Right lobe of liver (tissue), 6 donors: ENCODE data around the gene TSPAN18. TPM values are rescaled to one million over a fixed set of nuclear protein-coding genes. Genes with fewer than 3 reads are reported as not detected.

ENCODE experiments used
- ATAC-seq, 4 donors: fragments of 200-7000 bp; cut with Tn5 transposase; one replicate each; pipeline ENCODE4 v1.9.1; 2020; ENCODE audit warnings: mild to moderate bottlenecking in 4 of 4, moderate library complexity in 4 of 4
- DNase-seq, 3 donors: peaks; one replicate each; pipeline ENCODE4 v3.0.0-alpha.2; 2020
- H3K27ac ChIP-seq, 3 donors: fragments of 200-600 bp; one replicate each; pipeline ENCODE4 v1.8.0; 2022
- H3K27me3 ChIP-seq, 2 donors: fragments of 200-600 bp; one replicate each; pipeline ENCODE4 v1.8.0; 2022
- H3K36me3 ChIP-seq, 4 donors: fragments of 200-600 bp; sonication (generic) in 1 of 4; one replicate each; pipeline versions ENCODE4 v1.5.1 to v1.8.0; 2017 to 2022; ENCODE audit warnings: control low read depth in 1 of 4
- H3K4me1 ChIP-seq, 4 donors: fragments of 200-600 bp; sonication (generic) in 1 of 4; one replicate each; pipeline versions ENCODE4 v1.5.1 to v1.8.0; 2017 to 2022; ENCODE audit warnings: control low read depth in 1 of 4
- H3K4me3 ChIP-seq, 3 donors: fragments of 200-600 bp; one replicate each; pipeline ENCODE4 v1.8.0; 2022
- H3K9me3 ChIP-seq, 4 donors: fragments of 200-600 bp; sonication (generic) in 1 of 4; one replicate each; pipeline versions ENCODE4 v1.5.1 to v1.8.0; 2017 to 2022; ENCODE audit warnings: control low read depth in 1 of 4
- CTCF ChIP-seq, 4 donors: fragments of 200-600 bp in 3 of 4; fragments of 450-650 bp in 1 of 4; IDR thresholded peaks; one replicate each; pipeline versions ENCODE4 v1.5.1 to v1.8.0; 2016 to 2022; ENCODE audit warnings: antibody characterized with exemption in 4 of 4, mild to moderate bottlenecking in 2 of 4
- POLR2A ChIP-seq: fragments of 450-650 bp; IDR thresholded peaks from one replicate; pipeline ENCODE4 v1.6.1; 2017; ENCODE audit warnings: antibody characterized with exemption, mild to moderate bottlenecking
- WGBS: methylation state at CpG from one replicate; pipeline ENCODE4 v1.1.6; 2018; ENCODE audit warnings: low coverage, low lambda C conversion rate; ENCODE audit not compliant: insufficient coverage; ENCODE audit errors: missing lambda C conversion rate; 5-methylcytosine and 5-hydroxymethylcytosine counted together
- intact Hi-C, 2 donors: fragments of 100-400 bp; cut with DNase I; formaldehyde crosslinking; loops; one replicate each; pipeline versions ENCODE4 v1.11.2 to v1.14.1; 2022
- total RNA-seq, 6 experiments: library from RNA; depleted of rRNA in 2 of 6; stranded (reverse); fragments of >200 nt in 2 of 6; fragmentation: NEBNext Ultra II Directional in 3 of 6; extraction: Animal tissue kit (Norgen Biotek cat#: 25700) in 3 of 6; gene quantifications; one replicate each; pipeline versions ENCODE4 v1.1.0 to v1.2.4, GENCODE V29; 2016 to 2023
- donor health status: DM: no; HTN: yes; CAD: no.
- donor health status: DM: no; HTN: no; CAD: no.
- donor health status: DM: no; HTN: no; CAD: no.
- donor health status: DM: no; HTN: yes; CAD: no.
- donor health status: DM: no; HTN: yes; CAD: no.

Gene TSPAN18
- total RNA-seq, 6 experiments from 2014 or later, result 3.4 to 10.6 (median 5.3) TPM

GRCh38 chr11:44718612-44719390 lies 8.0 kb upstream of the TSPAN18 start:
- peak in 1 of 4 donors; percentile 42 for ATAC-seq
- intact Hi-C loops, result no loop called here
- no peaks in the 10 kb centered on the region for H3K9me3 ChIP-seq

DNA sequence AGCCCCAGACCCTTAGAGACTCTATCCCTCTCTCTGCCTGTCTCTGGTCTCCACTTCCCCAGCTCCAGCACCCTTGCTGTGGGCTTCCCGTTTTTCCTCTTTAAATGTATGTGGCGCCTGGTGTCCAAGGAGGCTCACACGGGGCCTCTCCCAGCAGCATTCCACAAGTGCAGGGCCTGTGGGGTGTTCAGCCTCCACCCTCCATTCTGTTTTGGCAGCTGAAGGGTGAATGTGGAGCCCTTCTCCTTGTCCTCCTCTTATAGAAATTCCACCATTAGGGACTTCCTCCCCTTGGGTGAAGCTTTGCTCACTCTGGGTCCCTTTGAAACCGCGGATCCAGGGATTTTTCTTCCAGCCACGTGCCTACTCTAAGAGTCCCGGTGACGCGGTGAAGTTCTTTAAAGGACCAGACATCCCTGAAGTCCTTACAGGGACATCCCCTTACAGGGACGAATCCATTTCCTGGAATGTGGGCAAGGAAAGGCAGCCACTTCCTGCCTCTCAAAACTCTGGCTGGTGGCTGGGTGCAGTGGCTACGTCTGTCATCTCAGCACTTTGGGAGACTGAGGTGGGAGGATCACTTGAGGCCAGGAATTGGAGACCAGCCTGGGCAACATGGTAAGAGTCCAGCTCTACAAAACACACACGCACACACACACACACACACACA lies 1.6 kb upstream of the TSPAN18 start:
- TF ChIP-seq POLR2A (no peak), CTCF (IDR thresholded peaks at IDR 0.05) (no peak)
- peak in 3 of 4 donors; percentile 4 to 20 (median 14) for ATAC-seq
- Histone ChIP-seq H3K4me3 (no peak overlapping the region), H3K36me3 (no peaks in the 10 kb centered on the region), H3K9me3 (no peaks in the 10 kb centered on the region), H3K27ac (no peak overlapping the region), H3K4me1 (peaks cover 0 to 7% (median 0%) of the 10 kb centered on the region in 4 donors), H3K27me3 (no peaks in the 10 kb centered on the region)
- 57% methylated on average over 8 of the region's 12 CpGs for WGBS
- no peak for DNase-seq
- intact Hi-C loops, result loop anchor here in 1 of 2 donors (10.0 kb wide), 1 partner anchor 190 kb away; no protein-coding TSS in a partner anchor

More at GRCh38 chr11:44718612-44719390, 8.0 kb upstream of the TSPAN18 start:
- Histone ChIP-seq H3K27ac (no peak overlapping the region), H3K4me1 (peaks cover 0 to 10% (median 0%) of the 10 kb centered on the region in 4 donors), H3K27me3 (no peaks in the 10 kb centered on the region), H3K36me3 (no peaks in the 10 kb centered on the region), H3K4me3 (no peak overlapping the region)
- TF ChIP-seq POLR2A (no peak), CTCF (IDR thresholded peaks at IDR 0.05) (no peak)
- DNase-seq, result no peak
- WGBS, result 60% methylated on average over 3 of the region's 4 CpGs

DNA sequence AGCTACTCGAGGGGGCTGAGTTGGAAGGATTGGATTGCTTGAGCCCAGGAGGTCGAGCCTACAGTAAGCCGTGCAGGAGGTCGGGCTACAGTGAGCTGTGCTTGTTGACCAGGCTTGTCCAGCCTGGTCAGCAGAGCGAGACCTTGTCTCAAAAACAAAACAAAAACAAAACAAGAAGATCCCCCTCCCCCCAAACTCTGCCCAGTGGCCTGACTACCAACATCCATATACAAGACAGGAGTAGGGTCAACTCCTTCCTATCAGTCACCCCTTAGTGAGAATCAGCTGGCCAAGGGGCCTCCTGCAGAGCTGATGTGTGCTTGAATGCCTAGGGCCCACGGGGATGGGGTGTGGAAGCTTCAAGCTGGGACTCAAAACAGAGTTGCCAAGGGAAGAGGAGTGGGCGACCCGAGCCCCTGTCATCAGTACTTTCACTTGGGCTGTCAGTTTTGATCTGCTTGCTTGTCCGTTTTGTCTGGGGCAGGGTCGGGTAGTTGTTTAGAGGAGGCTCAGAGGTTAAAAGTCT lies 942 bp upstream of the TSPAN18 start:
- Histone ChIP-seq H3K9me3 (no peaks in the 10 kb centered on the region), H3K27ac (no peak overlapping the region), H3K4me1 (peaks cover 0 to 7% (median 0%) of the 10 kb centered on the region in 4 donors), H3K27me3 (no peaks in the 10 kb centered on the region), H3K4me3 (no peak overlapping the region), H3K36me3 (no peaks in the 10 kb centered on the region)
- intact Hi-C loops, result loop anchor here in 1 of 2 donors (10.0 kb wide), 1 partner anchor 189 kb away; no protein-coding TSS in a partner anchor
- WGBS, result 31% methylated on average over 4 of the region's 10 CpGs
- no peak for DNase-seq
- ATAC-seq, result no peak
- TF ChIP-seq CTCF (IDR thresholded peaks at IDR 0.05), result no peak
- no peak for TF ChIP-seq POLR2A

- H3K36me3 ChIP-seq, result no peaks in the 10 kb centered on the region
- no peaks in the 10 kb centered on the region for H3K9me3 ChIP-seq
- ATAC-seq, result no peak
- intact Hi-C loops, result loop anchor here in 1 of 2 donors (10.0 kb wide), 1 partner anchor 188 kb away; no protein-coding TSS in a partner anchor
- peaks cover 0 to 7% (median 0%) of the 10 kb centered on the region in 4 donors for H3K4me1 ChIP-seq
- TF ChIP-seq CTCF (IDR thresholded peaks at IDR 0.05) (no peak), POLR2A (no peak)
- H3K27ac ChIP-seq, result peak overlapping the region in 1 of 3 donors; percentile 14
- DNase-seq, result no peak
- peak overlapping the region; percentile 37 to 48 (median 48) for H3K4me3 ChIP-seq
- WGBS, result no CpG with 5 or more reads among the region's 45 CpGs
- H3K27me3 ChIP-seq, result no peaks in the 10 kb centered on the region
These were observed 281 bp downstream of the TSPAN18 start for GRCh38 chr11:44727114-44727372.
